ENCODE results near the gene KCNH3.

DNA sequence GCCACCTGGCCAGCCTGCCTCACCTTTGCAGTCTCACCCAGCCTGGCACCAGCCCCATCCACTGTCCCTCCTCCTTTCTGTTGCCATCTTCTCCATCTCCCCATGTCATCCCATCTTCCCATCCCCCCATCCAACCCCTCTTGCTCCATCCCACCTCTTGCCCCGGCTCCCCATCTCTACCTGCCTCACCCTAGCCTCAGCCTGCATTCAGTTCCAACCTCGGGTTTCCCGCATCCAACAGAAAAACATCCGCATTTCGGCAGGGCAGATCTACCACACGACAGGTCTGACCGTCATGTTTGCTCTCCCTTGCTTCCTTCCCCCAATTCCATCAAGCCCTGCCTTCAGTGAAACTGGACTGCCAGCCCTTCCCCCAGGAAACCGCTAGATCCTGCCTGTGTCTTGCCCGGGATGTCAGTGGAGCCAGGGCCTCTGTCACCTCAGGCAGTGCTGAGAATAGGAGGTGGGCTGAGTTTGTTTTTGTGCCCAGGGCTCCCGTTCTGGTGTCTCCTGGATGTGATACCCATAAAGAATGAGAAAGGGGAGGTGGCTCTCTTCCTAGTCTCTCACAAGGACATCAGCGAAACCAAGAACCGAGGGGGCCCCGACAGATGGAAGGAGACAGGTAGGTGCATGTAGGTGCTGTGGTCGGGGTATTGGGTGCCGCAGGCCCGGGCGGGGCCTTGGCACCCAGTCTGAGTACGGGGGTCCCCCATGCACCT lies 2.5 kb downstream of the KCNH3 start:
- TF ChIP-seq NRF1 (IDR thresholded peaks at IDR 0.05; ENCODE audit: low read depth, low read length) (no peak), RNF2 (IDR thresholded peaks at IDR 0.05; ENCODE audit: borderline replicate concordance, low read depth, low read length, missing control alignments, poor library complexity, severe bottlenecking) (no peak), JUND (IDR thresholded peaks at IDR 0.05; ENCODE audit: low read length) (no peak), TEAD4 (IDR thresholded peaks at IDR 0.05; ENCODE audit: low read depth, low read length) (no peak), RFX5 (IDR thresholded peaks at IDR 0.05; ENCODE audit: borderline replicate concordance, low read depth, low read length) (no peak), SP2 (IDR thresholded peaks at IDR 0.05; ENCODE audit: low read length) (no peak), CEBPB (IDR thresholded peaks at IDR 0.05; ENCODE audit: low read depth, low read length) (no peak), TAF1 (IDR thresholded peaks at IDR 0.05; ENCODE audit: low read depth, low read length) (no peak), TCF12 (IDR thresholded peaks at IDR 0.05; ENCODE audit: low read depth, low read length) (no peak), POLR2A (IDR thresholded peaks at IDR 0.05; ENCODE audit: control extremely low read depth in 1 of 2, low read depth in 2 of 2, low read length in 2 of 2) (no peak)
- TF ChIP-seq, protein P1, sequence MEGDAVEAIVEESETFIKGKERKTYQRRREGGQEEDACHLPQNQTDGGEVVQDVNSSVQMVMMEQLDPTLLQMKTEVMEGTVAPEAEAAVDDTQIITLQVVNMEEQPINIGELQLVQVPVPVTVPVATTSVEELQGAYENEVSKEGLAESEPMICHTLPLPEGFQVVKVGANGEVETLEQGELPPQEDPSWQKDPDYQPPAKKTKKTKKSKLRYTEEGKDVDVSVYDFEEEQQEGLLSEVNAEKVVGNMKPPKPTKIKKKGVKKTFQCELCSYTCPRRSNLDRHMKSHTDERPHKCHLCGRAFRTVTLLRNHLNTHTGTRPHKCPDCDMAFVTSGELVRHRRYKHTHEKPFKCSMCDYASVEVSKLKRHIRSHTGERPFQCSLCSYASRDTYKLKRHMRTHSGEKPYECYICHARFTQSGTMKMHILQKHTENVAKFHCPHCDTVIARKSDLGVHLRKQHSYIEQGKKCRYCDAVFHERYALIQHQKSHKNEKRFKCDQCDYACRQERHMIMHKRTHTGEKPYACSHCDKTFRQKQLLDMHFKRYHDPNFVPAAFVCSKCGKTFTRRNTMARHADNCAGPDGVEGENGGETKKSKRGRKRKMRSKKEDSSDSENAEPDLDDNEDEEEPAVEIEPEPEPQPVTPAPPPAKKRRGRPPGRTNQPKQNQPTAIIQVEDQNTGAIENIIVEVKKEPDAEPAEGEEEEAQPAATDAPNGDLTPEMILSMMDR (IDR thresholded peaks at IDR 0.05; ENCODE audit: control extremely low read depth in 1 of 3, insufficient read depth in 1 of 3, low read depth in 1 of 3, low read length in 3 of 3): no peak

All from H1 (cell line).